Measurements from ENCODE around the gene PBX3.
"Not testable (repeated sequence)": the region's sequence is repeated elsewhere in the genome, so short reads cannot be mapped to it uniquely, and the experiment has no call there.

PBX3 gene

GRCh38 chr9:125778538-125779219 is 31.5 kb downstream of the PBX3 start:
- not testable (repeated sequence) for FAIRE-seq

- not testable (repeated sequence) for FAIRE-seq
Observed at GRCh38 chr9:125779220-125779565, 32.0 kb downstream of the PBX3 start.

GRCh38 chr9:125782718-125783117 is 35.5 kb downstream of the PBX3 start:
- FAIRE-seq, result no peak

- no peak for FAIRE-seq
Observed at GRCh38 chr9:125784286-125785049, 37.3 kb downstream of the PBX3 start.

GRCh38 chr9:125785248-125785751 is 38.1 kb downstream of the PBX3 start:
- no peak for FAIRE-seq

GRCh38 chr9:125787715-125788114 is 40.5 kb downstream of the PBX3 start:
- no peak for FAIRE-seq

GRCh38 chr9:125789196-125789595 is 42.0 kb downstream of the PBX3 start:
- FAIRE-seq, result no peak

- no peak for FAIRE-seq
Observed at GRCh38 chr9:125794708-125795107, 47.5 kb downstream of the PBX3 start.

- FAIRE-seq, result no peak
Observed at GRCh38 chr9:125795970-125796596, 48.9 kb downstream of the PBX3 start.

GRCh38 chr9:125797930-125798329 is 50.8 kb downstream of the PBX3 start:
- no peak for FAIRE-seq

GRCh38 chr9:125803526-125803925 is 56.4 kb downstream of the PBX3 start:
- no peak for FAIRE-seq

GRCh38 chr9:125805057-125805456 is 57.9 kb downstream of the PBX3 start:
- FAIRE-seq, result no peak

- no peak for FAIRE-seq
Observed at GRCh38 chr9:125805586-125805985, 58.4 kb downstream of the PBX3 start.

GRCh38 chr9:125807079-125807478 is 59.9 kb downstream of the PBX3 start:
- FAIRE-seq, result no peak

- no peak for FAIRE-seq
Observed at GRCh38 chr9:125810161-125810560, 63.0 kb downstream of the PBX3 start.

- no peak for FAIRE-seq
Observed at GRCh38 chr9:125811002-125811401, 63.8 kb downstream of the PBX3 start.

GRCh38 chr9:125812403-125812802 is 65.2 kb downstream of the PBX3 start:
- no peak for FAIRE-seq

GRCh38 chr9:125815568-125815967 is 68.4 kb downstream of the PBX3 start:
- no peak for FAIRE-seq

- FAIRE-seq, result no peak
Observed at GRCh38 chr9:125816321-125816720, 69.1 kb downstream of the PBX3 start.

- no peak for FAIRE-seq
Observed at GRCh38 chr9:125820100-125820804, 73.1 kb downstream of the PBX3 start.

GRCh38 chr9:125821078-125821477 is 73.9 kb downstream of the PBX3 start:
- peak; percentile 40 for FAIRE-seq

- no peak for FAIRE-seq
Observed at GRCh38 chr9:125822160-125822559, 75.0 kb downstream of the PBX3 start.

- no peak for FAIRE-seq
Observed at GRCh38 chr9:125822902-125823301, 75.7 kb downstream of the PBX3 start.
